ENCODE data around the gene GPD1.

GRCh38 chr12:50059440-50060119, 44.2 kb upstream of the GPD1 start:
- TF ChIP-seq CTCF (IDR thresholded peaks at IDR 0.05), result no peak
- no peak for TF ChIP-seq POLR2A (IDR thresholded peaks at IDR 0.05)
